HuH-7 (cell line): ENCODE results near the gene EVC2.

Experiments used
- DNase-seq: peaks from one replicate; pipeline ENCODE4 v3.0.0; 2011; ENCODE audit warnings: low spot score

The EVC2 gene

DNA sequence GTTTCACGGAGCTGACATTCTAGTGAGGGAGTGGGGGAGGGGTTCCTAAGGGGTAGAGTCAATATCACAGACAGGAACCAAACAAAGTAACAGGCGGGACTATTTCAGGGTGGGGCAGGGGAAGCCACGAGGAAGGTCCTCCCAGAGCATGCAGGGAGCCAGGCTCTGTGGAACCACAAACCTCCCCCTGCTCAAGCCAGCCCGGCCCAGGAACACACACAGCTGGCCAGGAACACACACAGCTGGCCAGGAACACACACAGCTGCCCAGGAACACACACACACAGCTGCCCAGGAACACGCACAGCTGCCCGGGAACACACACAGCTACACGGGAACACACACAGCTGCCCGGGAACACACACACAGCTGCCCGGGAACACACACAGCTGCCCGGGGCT lies 24.8 kb downstream of the EVC2 start:
- DNase-seq = no peak

DNA sequence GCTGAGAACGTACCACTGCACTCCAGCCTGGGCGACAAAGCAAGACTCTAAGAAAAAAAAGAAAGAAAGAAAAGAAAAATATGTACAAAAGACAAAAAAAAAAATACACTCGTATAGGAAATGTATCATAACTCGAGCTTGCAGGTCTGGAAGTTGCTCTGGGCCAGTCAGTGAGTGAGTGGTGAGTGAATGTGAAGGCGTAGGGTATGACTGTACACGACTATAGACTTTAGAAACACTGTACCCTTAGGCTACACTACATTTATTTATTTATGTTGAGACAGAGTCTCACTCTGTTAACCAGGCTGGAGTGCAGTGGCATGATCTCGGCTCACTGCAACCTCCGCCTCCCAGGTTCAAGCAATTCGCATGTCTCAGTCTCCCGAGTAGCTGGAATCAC lies 29.4 kb downstream of the EVC2 start:
- no peak for DNase-seq

DNA sequence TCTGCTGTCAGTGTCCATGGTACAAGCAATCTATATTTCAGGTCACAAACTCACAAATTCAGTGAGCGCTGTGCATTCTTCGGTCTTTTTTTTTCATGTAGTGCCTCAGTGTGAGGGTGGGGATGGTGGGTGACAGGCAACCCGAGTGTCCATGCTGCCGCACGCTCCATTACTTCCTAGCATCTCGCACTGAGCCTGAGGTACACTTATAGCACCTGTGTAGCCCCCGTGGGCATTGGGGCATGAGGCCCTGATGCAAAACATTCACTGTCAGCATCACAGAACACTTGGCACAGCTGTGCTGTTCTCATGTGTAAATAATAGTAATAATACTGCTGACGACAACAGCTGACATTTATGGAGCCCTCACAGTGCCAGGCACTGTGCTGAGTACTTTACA lies 31.6 kb downstream of the EVC2 start:
- DNase-seq = no peak

DNA sequence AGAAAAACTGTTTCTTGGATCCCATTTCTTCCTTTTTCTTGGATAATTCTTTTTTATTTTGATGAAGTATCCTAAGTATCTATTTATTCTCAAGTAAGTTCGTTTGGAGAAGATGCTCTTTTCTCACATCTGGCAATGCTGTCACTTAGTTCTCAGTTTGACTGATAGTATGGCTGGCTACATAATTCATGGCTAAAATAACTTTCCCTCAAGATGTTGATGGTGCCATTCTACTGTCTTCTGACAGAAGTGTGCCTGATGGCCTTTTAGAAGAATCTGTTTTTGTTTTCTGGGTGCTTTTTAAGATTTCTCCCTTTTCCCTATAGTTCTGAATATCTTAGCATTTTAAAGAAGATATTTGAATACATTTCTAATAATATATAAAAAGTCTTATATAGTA lies 41.6 kb downstream of the EVC2 start:
- no peak for DNase-seq

DNA sequence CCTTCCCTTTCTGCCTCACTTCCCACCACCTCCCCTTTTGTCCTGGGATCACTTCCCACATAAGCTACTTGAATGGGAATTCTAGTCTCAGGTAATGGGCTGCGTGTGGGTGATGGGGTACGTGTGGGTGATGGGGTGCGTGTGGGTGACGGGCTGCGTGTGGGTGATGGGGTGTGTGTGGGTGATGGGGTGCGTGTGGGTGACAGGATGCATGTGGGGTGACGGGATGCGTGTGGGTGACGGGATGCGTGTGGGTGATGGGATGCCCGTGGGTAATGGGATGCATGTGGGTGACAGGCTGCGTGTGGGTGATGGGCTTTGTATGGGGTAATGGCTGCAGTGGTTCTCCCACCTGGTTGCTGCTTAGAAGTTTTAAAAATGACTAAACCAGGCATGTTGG lies 43.6 kb downstream of the EVC2 start:
- no peak for DNase-seq

DNA sequence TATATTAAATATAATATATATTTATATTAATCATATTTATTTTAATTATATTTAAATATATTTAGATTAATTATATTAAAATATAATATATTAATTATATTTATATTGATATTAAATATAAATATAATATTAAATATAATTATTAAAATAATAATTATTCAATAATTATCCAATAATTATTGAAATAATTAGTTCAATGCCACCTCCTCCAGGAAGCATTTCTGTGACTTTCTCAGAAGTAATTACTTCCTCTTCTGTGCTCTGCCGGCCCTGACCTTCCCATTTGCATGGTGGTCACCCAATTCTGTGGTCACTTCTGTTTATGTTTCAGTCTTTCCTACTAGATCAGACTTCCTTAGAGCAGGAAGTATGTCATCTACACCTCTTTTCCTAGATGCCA lies 45.8 kb downstream of the EVC2 start:
- DNase-seq = no peak

DNA sequence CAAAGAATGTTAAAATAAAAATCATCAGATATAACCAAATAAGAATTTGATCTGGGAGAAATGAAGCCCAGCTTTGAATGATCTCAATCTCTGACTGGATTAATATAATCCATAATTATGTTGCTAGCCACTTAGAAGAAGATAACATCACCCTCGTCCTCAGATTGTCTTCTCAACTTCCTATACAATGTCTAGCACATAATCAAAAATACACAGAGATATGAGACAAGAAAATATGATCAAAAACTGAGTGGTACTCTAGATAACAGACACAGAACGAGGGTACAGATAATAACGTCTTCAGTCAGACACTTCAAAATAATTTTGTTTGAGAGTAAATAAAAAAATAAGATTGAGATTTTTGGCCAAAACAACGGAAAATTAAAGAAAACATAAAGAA lies 47.1 kb downstream of the EVC2 start:
- DNase-seq = no peak

DNA sequence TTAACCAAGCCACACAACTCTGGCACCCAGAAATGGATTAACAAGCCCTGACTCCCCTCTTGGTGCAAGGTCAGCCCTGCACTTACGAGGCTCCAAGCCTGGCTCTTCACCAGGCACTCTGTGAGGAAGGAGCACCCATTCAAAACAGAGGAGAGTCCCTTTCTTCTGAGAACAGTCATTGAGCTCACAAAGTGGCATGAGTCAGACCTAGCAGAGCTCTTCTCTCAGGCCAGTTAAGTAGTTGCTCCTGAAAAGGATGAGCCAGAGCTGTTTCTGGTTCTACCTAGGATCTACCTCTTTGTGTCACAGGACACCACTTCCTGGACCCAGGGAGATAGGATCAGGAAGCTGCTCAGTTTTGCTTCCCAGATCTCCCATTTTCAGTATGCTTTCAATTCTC lies 48.2 kb downstream of the EVC2 start:
- DNase-seq = no peak

DNA sequence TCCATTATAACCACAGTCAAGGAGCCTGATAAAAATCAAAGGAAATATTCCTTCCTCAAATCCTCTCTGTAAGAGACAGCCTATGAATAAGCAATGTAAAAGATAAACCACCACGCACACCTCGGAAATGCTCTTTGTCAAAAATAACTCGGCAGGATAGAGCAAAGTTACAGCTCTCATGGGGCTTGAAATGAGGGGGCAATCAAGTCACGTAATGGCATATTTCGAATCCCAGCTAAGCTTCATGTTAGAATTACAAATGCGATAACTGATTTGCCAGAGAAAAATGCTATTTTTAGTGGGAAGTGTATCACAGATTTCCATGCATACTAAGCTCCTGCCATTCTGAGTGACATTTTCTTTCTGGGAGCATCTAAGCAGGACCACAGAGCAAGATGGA lies 49.4 kb downstream of the EVC2 start:
- no peak for DNase-seq

DNA sequence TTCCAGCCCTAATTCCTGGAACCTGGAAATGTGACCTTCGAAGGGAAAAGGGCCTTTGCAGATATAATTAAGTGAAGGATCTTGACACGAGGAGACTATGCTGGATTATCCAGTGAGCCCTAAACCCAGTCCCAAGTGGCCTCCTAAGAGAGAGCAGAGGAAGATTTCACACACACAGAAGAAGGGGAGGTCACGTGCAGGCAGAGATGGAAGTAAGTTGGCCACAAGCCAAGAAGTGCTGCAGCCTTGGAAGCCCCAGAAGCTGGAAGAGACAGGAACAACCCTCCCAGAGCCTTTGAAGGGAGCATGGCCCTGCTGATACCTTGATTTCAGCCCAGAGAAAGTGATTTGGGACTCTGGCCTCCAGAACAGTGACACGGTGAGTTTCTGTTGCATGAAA lies 51.9 kb downstream of the EVC2 start:
- no peak for DNase-seq

DNA sequence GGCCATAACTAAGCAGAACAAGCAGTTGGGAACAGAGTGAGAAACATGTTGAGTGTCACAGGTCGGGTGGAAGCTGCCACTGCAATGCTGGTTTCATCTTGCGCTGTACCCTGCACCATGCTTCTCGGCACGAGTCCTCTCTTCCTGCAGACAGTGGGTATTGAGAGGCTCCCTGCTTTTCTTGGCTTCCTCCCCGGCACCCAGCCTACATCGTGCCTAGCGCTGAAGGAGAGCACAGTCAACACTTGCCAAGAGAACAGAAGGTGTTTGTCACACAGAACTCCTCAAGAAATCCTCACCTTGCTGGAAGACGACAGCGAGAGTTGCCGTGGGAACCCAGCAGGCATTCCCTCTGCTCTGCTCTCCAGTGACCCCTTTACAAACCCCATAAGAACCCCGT lies 53.6 kb downstream of the EVC2 start:
- DNase-seq = no peak

DNA sequence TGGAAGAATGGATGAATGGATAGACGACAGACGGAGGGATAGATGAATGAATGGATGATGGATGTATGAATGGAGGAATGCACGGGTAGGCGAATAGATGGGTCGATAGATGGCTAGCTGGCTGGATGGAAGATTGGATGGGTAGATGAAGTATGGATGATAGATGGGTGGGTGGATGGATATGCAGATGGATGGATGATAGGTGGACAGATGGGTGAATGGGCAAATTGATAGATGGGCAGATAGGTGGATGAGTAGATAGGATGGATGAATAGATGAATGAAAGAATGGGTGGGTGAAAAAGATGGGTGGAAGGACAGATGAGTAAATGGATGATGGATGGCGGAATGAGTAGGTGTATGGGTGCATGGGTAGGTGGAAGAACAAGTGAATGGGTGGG lies 57.3 kb downstream of the EVC2 start:
- DNase-seq = no peak

DNA sequence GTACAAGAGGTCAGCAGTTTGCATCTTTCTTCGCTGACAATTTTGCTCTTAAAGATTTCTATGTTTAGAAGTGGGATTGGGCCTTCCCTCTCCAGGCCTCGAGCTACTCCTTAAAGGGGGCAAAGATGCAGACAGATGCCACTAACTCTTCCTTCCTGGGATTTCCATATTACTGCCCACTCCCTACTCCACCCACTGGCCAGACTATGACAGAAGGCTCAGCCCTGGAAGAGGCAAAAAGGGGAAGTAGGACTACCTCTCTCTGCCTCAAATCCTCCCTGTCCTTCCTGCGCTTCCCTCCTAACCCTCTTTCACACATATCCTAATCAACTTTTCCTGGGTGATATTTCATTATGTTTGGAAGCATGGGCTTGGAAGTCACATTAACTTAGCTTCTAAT lies 58.3 kb downstream of the EVC2 start:
- no peak for DNase-seq

DNA sequence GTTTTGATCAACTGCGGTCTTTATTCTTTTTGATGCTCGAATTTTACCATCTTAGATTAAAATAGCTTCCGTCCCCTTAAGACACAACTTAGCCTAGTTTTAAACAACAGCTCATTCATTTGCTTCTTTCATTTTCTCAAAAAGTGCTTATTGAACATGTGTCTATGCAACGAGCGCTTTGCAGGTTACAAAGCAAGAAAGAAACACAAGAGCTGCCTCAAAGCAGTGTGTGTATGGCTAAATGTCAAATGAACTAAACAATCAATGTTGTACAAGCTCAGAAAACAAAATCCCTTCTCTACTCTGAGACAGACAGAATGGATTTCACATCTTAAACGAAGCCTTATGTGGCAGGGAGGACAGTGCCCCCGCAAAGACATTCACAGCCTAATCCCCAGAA lies 61.0 kb downstream of the EVC2 start:
- no peak for DNase-seq

DNA sequence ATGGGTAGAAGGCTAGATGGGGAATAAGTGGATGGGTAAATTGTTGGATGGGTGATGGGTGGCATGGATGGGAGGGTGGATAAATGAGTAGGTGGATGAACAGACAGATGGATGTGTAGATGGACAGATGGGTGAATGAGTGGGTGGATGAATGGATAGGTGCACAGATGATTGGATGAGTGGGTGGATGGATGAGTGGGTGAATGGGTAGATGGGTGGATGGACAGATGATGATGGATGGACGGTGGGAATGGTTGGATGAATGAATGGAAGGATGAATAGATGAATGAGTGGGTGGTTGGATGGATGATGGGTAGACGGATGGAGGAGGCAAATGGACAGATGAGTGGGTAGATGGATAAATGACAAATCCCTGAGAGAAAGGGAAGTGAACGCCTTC lies 68.3 kb downstream of the EVC2 start:
- no peak for DNase-seq

DNA sequence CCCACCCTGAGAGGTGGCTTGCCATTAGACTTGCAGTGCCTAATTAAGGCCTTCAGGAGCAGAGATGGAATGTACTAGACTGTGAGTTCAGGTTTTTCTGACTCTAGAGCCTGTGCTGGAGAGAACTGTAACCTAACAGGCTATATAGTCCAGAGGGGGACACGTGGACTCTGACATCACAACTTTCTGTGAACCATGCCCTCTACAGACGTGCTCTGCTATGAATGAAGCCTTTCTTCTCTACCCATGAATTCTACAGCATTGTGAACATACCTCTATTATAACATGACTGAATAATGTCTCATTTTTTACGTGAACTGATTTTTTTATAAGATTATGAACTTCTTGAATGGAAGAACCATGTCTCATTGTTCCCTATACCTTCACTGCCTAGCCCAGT lies 68.8 kb downstream of the EVC2 start:
- DNase-seq = no peak

DNA sequence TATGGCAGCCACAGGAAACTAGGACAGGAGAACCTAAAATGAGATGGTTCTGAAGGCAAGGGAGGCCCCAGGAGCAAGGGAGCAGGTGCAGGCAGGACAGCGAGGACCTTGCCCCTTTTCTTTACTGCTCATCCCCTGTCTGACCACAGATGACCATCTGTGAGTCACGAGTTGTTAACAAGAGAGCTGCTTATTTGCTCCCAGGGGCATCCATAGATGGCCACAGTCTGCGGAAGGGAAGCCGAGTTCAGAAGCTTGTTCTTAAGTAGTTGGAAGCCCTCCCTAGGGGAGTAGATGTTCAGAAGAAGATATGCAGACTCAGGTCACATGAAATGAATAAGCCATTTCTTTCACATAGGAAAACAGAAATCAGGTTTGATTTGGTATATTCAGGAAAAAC lies 69.4 kb downstream of the EVC2 start:
- DNase-seq = no peak

DNA sequence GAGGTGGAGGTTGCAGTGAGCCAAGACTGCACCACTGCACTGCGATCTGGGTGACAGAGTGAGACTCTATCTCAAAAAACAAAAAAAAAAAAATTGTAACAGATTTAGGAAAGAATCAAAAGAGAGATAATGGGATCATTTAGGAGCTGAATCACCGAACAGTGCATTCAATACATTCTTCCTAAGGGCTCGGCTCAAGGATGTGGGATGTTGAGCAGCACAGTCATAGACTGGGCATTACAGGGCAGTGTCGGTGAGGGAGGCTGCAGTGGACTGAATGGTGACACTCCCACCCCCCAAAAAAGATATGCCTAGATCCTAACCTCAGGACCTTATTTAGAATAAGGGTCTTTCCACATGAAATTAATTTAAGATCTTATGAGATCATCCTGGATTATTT lies 70.0 kb downstream of the EVC2 start:
- no peak for DNase-seq

DNA sequence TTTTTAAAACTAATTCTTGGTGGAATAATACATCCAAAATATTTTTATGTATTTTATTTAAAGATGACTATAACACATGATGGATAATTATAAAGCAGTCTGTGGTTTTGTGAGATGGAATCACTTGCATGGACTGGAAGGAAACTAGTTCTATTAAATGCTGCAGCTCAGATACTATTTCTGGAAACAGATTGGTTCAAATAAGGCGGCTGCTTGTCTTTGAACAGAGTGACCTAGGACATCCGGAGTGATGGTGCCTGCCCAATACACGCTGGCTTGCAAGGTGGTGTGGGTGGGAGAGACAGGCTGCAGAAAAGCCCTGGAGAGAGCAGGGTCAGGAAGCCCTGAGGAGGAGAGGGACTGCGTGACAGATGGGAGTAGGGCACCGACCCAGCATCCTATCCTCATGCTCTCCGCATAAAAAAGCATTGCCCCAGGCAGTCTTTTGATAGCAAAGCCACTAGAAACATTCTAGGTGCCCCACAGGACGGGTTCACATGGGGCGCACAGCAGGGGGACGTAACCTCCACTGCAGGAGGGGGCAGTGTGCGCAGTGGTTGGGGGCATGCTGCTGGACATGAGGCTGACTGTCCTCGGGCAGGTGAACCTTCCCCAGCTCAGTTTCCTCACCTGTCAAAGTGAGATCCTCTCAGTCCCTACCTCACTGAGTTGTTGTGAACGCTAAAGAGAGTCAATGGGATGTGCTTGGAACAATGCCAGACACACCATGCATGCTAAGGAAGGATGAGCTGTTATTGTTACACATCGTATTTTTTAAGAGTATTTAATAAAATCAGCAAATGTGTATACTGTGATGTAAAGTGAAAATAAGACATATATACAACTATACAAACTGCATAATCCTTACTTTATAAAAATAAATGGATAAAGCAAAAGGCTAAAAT lies 71.3 kb downstream of the EVC2 start:
- DNase-seq = no peak

DNA sequence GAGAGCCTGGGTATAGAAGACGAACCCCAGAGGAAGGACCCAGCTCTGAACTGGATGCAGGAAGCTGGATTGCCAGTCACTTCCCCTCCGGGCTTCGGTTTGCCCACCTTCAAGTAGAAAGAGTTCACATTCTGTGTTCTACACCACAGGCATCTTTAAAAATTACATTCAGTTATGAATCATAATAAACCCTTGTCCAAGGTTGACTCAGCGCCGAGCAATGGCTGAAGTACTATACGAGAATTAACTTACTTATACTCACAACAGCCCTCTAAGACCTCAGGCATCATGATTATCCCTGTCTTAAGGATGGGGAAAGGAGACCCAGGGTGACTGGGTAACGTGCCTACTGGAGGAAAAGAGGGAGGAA lies 72.5 kb downstream of the EVC2 start:
- no peak for DNase-seq

DNA sequence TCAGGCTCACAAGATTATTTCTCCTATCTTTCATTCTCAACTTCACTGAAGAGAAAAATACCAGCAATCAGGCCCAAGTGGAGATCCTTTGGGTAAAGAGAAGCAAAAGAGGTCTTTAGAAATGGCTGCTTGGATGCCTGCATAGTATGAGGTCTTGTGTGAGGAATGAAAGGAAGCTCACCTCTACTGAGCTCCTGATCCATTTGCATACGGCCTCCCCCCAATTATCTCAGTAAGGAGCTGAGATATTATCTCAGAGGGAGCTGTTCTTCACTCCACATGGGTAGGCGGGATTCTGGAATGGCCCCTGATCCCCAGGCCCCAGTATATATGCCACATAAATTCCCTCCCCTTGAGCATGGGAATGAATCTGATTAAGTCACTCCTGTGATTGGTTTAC lies 75.8 kb downstream of the EVC2 start:
- DNase-seq = no peak

DNA sequence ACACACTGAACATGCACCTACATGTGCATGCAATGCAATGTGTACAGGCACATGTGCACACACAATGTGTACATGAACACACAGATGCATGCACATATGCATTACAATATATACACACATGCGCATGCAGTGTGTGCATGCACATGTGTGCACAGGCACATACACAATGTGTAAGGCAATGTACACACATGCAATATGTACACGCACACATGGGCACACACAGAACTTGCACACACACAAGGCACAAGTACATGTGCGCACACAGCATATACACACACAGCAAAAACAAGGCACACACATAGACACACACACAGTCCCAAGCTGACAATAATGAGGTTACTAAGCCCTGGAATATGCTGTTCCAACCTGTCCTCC lies 76.3 kb downstream of the EVC2 start:
- no peak for DNase-seq

DNA sequence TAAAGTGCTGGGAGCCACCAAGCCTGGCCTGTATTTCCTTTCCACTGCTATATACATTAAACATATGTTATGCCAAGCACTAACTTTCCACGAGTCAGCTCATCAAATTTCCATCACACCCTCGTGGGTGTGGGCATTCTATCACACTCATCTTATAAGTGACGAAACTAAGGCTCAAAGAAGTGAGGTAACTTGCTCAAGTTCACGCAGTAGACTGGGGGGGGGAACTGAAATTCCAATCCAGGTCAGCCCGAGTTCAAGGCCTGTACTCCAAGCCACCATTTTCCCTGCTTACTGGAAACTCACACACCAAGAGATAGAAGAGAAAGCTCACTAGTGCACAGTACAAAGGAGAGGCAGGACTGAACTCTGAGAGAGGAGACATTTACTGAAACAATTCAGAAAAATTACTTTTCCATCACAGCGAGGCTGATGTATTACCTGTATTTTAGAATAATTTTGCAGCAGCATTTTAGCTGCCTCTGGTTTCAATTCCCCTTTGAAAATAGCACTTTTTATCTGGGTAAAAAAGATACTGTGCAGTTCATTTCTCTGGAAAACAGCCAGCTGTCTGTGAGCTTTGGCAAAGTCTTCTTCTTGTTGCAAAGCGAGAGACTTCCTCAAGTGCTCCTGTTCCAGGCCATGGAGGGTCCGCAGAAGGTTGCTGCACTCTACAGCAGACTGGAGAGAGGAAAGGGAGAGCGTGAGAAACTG lies 76.8 kb downstream of the EVC2 start:
- no peak for DNase-seq

DNA sequence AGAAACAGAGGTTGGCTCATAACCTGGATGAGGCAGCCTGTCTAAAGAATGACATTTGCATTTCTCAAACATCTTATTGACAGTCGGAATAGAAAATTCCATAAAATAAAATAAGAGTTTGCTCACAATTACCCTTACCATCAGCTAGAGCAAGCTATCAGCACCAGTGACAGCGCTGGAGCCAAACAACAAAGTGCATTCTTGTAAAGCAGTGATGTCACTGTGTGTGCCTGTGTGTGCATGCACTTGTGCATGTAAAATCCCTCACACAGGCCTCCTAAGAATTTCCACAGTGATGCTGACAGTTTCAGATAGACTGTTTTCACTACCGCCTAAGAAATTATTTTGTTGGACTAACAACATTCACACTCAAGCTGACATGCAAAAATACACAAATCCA lies 77.6 kb downstream of the EVC2 start:
- no peak for DNase-seq
